Measurements from ENCODE around the gene OBSCN. TPM values are rescaled to one million over a fixed set of nuclear protein-coding genes. Genes with fewer than 3 reads are reported as not detected.

OBSCN gene
- total RNA-seq, 2 experiments from 2014 or later, result 5.7 to 10.4 TPM

GRCh38 chr1:228314315-228314657 lies 106.4 kb downstream of the OBSCN start:
- CTCF ChIA-PET, result no interaction called here
- no peak for DNase-seq
- H3K9me3 Mint-ChIP-seq (ENCODE audit: low read depth), result peaks cover 2% of the 10 kb centered on the region
- no peaks in the 10 kb centered on the region for H3K27me3 Mint-ChIP-seq
- no peaks in the 10 kb centered on the region for H3K4me1 Mint-ChIP-seq
- H3K36me3 Mint-ChIP-seq, result no peaks in the 10 kb centered on the region
- no peak for ATAC-seq
- no peak overlapping the region for H3K27ac Mint-ChIP-seq
- no peak overlapping the region for H3K4me3 Mint-ChIP-seq

DNA sequence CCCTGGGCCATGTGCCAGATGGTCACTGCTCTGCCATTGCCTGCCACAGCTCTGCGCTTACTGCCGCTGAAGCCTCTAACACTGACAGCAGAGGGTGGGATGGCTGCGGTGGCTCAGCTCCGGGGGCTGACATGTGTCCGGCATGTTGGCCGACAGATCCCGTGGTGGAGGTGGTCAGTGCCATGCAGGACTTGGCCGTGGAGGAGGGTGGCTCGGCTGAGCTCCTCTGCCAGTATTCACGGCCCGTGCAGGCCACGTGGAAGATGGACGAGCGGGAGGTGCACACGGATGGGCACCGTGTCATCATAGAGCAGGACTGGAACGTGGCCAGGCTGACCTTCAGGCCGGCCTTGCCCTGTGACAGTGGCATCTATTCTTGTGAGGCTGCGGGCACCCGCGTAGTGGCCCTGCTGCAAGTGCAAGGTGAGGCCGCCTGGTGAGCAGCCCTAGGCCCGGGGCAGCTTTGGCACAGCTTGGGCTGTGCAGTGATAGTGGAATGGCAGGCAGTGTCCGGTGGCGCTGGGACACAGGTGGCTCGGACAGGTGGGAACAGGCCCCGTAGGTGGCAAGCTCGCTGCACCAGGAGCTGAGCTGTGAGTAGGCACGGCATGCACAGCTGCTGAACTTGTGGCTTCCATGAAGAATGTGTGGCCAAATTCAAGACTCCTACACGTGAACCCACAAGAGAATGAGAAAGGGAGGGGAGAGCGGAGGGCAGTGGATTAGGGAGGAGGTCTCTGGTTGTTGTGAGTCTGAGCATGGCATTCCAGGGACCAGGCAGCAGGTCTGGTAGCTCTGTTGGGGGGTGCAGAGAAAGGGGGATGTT lies 107.0 kb downstream of the OBSCN start:
- Mint-ChIP-seq H3K9me3 (ENCODE audit: low read depth) (peaks cover 2% of the 10 kb centered on the region), H3K4me3 (no peak overlapping the region), H3K36me3 (no peaks in the 10 kb centered on the region), H3K27ac (no peak overlapping the region), H3K4me1 (no peaks in the 10 kb centered on the region), H3K27me3 (no peaks in the 10 kb centered on the region)
- no peak for DNase-seq
- CTCF ChIA-PET, result no interaction called here
- no peak for ATAC-seq

DNA sequence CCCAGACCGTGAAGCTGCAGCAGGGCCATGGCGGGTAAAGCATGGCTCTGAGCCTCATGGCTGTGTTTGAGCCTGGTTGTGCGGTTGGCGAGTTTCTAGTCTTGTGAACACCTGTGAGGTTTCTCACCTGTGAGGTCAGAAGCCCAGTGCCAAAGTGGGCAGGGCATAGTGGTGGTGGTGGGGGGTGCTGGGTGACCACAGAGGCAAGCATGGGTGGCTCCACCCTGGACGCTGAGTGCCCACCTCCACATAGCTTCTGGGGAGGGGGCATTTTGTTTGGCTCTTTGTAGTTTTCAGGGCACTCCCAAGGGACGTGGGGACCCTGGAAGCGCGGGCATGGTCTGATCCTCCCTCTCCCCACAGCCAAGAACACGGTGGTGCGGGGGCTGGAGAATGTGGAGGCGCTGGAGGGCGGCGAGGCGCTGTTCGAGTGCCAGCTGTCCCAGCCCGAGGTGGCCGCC lies 107.7 kb downstream of the OBSCN start:
- Mint-ChIP-seq H3K36me3 (no peaks in the 10 kb centered on the region), H3K27me3 (no peaks in the 10 kb centered on the region), H3K9me3 (ENCODE audit: low read depth) (peaks cover 2% of the 10 kb centered on the region), H3K27ac (no peak overlapping the region), H3K4me1 (no peaks in the 10 kb centered on the region), H3K4me3 (no peak overlapping the region)
- DNase-seq (no peak), ATAC-seq (no peak)
- CTCF ChIA-PET, result no interaction called here

GRCh38 chr1:228315945-228316588 lies 108.2 kb downstream of the OBSCN start:
- no peaks in the 10 kb centered on the region for H3K36me3 Mint-ChIP-seq
- H3K27ac Mint-ChIP-seq, result no peak overlapping the region
- H3K4me1 Mint-ChIP-seq, result no peaks in the 10 kb centered on the region
- peaks cover 2% of the 10 kb centered on the region for H3K9me3 Mint-ChIP-seq (ENCODE audit: low read depth)
- ATAC-seq (no peak), DNase-seq (no peak)
- no peaks in the 10 kb centered on the region for H3K27me3 Mint-ChIP-seq
- CTCF ChIA-PET, result no interaction called here
- H3K4me3 Mint-ChIP-seq, result no peak overlapping the region

GRCh38 chr1:228316589-228317387 lies 108.9 kb downstream of the OBSCN start:
- H3K27ac Mint-ChIP-seq, result no peak overlapping the region
- DNase-seq (no peak), ATAC-seq (no peak)
- peaks cover 2% of the 10 kb centered on the region for H3K9me3 Mint-ChIP-seq (ENCODE audit: low read depth)
- H3K36me3 Mint-ChIP-seq, result no peaks in the 10 kb centered on the region
- CTCF ChIA-PET, result interaction anchor here (0.6 kb wide), 1 partner anchor 15 kb away, joined by 3 read pairs; no protein-coding TSS in a partner anchor
- H3K4me1 Mint-ChIP-seq, result no peaks in the 10 kb centered on the region
- H3K27me3 Mint-ChIP-seq, result no peaks in the 10 kb centered on the region
- no peak overlapping the region for H3K4me3 Mint-ChIP-seq

DNA sequence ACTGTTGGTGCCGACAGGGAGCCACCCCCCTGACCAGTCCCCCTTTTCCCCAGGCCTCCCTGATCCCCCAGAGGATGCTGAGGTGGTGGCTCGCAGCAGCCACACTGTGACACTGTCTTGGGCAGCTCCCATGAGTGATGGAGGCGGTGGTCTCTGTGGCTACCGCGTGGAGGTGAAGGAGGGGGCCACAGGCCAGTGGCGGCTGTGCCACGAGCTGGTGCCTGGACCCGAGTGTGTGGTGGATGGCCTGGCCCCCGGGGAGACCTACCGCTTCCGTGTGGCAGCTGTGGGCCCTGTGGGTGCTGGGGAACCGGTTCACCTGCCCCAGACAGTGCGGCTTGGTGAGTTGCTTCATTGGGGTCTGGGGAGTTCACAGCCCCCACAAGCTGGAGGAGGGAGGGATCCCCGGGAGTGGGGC lies 109.6 kb downstream of the OBSCN start:
- Mint-ChIP-seq H3K4me3 (no peak overlapping the region), H3K4me1 (no peaks in the 10 kb centered on the region), H3K27ac (no peak overlapping the region), H3K36me3 (no peaks in the 10 kb centered on the region), H3K27me3 (no peaks in the 10 kb centered on the region), H3K9me3 (ENCODE audit: low read depth) (peaks cover 2% of the 10 kb centered on the region)
- no peak for ATAC-seq
- no peak for DNase-seq
- CTCF ChIA-PET, result no interaction called here

GRCh38 chr1:228317891-228318810 lies 110.3 kb downstream of the OBSCN start:
- Mint-ChIP-seq H3K27ac (no peak overlapping the region), H3K4me1 (no peaks in the 10 kb centered on the region), H3K9me3 (ENCODE audit: low read depth) (no peaks in the 10 kb centered on the region), H3K27me3 (no peaks in the 10 kb centered on the region), H3K36me3 (no peaks in the 10 kb centered on the region), H3K4me3 (no peak overlapping the region)
- CTCF ChIA-PET, result interaction anchor here (0.6 kb wide), 1 partner anchor 1012 kb away, joined by 3 read pairs; no protein-coding TSS in a partner anchor
- no peak for ATAC-seq
- DNase-seq, result no peak

- no peak for ATAC-seq
- CTCF ChIA-PET, result interaction anchor here (0.6 kb wide), 1 partner anchor 1013 kb away, joined by 3 read pairs; no protein-coding TSS in a partner anchor
- Mint-ChIP-seq H3K4me3 (no peak overlapping the region), H3K4me1 (no peaks in the 10 kb centered on the region), H3K27ac (no peak overlapping the region), H3K36me3 (no peaks in the 10 kb centered on the region), H3K27me3 (no peaks in the 10 kb centered on the region), H3K9me3 (ENCODE audit: low read depth) (no peaks in the 10 kb centered on the region)
- no peak for DNase-seq
Measured at GRCh38 chr1:228318823-228319241, 111.0 kb downstream of the OBSCN start.

DNA sequence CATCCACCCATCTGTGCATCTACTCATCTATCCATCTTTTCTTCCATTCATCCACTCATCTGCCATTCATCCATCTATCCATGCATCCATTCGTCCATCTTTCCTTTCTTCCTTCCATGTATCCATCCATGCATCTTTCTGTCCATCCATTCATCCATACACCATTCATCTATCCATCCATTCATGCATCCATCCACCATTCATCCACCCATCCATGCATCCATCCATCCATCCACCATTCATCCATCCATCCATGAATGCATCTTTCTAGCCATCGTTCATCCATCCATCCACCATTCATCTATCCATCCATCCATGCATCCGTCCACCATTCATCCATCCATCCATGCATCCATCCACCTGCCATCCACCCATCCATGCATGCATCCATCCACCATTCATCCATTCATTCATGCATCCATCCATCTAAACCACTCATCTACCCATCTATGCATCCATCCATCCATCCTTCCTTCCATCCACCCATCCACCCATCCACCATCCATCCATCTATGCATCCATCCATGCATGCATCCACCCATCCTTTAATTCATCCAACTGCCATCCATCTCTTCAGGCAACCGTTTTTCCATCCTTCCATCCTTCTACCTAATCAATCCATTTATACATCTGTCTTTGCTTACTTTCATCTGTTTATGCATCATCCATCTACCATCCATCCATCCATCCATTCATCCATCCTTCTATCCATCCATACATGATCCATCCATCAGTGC lies 111.7 kb downstream of the OBSCN start:
- Mint-ChIP-seq H3K36me3 (no peaks in the 10 kb centered on the region), H3K27me3 (no peaks in the 10 kb centered on the region)
- CTCF ChIA-PET, result no interaction called here

GRCh38 chr1:228320394-228320793 lies 112.5 kb downstream of the OBSCN start:
- Mint-ChIP-seq H3K36me3 (peaks cover 2% of the 10 kb centered on the region), H3K4me1 (no peaks in the 10 kb centered on the region), H3K27me3 (no peaks in the 10 kb centered on the region), H3K4me3 (no peak overlapping the region), H3K27ac (no peak overlapping the region), H3K9me3 (ENCODE audit: low read depth) (no peaks in the 10 kb centered on the region)
- DNase-seq (no peak), ATAC-seq (no peak)
- CTCF ChIA-PET, result no interaction called here

More for the DNA sequence above, 111.7 kb downstream of the OBSCN start:
- DNase-seq (no peak), ATAC-seq (no peak)
- Mint-ChIP-seq H3K4me3 (no peak overlapping the region), H3K9me3 (ENCODE audit: low read depth) (no peaks in the 10 kb centered on the region), H3K4me1 (no peaks in the 10 kb centered on the region), H3K27ac (no peak overlapping the region)

DNA sequence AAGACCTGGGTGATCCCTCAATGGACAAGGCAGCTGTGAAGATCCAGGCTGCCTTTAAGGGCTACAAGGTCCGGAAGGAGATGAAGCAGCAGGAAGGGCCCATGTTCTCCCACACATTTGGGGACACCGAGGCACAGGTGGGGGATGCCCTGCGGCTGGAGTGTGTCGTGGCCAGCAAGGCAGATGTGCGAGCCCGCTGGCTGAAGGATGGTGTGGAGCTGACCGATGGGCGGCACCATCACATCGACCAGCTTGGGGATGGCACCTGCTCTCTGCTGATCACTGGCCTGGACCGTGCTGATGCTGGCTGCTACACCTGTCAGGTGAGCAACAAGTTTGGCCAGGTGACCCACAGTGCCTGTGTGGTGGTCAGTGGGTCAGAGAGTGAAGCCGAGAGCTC lies 113.6 kb downstream of the OBSCN start:
- Mint-ChIP-seq H3K27ac (no peak overlapping the region), H3K27me3 (no peaks in the 10 kb centered on the region), H3K36me3 (peaks cover 4% of the 10 kb centered on the region), H3K9me3 (ENCODE audit: low read depth) (no peaks in the 10 kb centered on the region), H3K4me3 (no peak overlapping the region), H3K4me1 (no peaks in the 10 kb centered on the region)
- DNase-seq, result no peak
- CTCF ChIA-PET, result no interaction called here
- ATAC-seq, result no peak

GRCh38 chr1:228321895-228322294 lies 114.1 kb downstream of the OBSCN start:
- ATAC-seq (no peak), DNase-seq (no peak)
- Mint-ChIP-seq H3K36me3 (peaks cover 4% of the 10 kb centered on the region), H3K4me3 (no peak overlapping the region), H3K27me3 (no peaks in the 10 kb centered on the region), H3K9me3 (ENCODE audit: low read depth) (no peaks in the 10 kb centered on the region), H3K27ac (no peak overlapping the region), H3K4me1 (no peaks in the 10 kb centered on the region)
- CTCF ChIA-PET, result no interaction called here
